SK-N-SH (cell line): ENCODE data around the gene ZNF576. TPM values are rescaled to one million over a fixed set of nuclear protein-coding genes. Genes with fewer than 3 reads are reported as not detected.

Experiments used
- CTCF ChIA-PET: fragments of 300-600, 350-600 bp; formaldehyde crosslinking; extraction: SDS; loops from one replicate; lab custom pipeline; 2021; lab: Yijun Ruan, JAX
- POLR2A ChIA-PET: fragments of 350-600 bp; sonication (Branson Sonifier 250); formaldehyde crosslinking; extraction: SDS; loops from one replicate; lab custom pipeline; 2020; ENCODE audit warnings: antibody characterized with exemption, inconsistent platforms; lab: Yijun Ruan, JAX
- DNase-seq: peaks from one replicate; pipeline ENCODE4 v3.0.0; 2012
- H2AFZ ChIP-seq: fragments of 200-600 bp; sonication (generic); 2 replicates; pipeline ENCODE4 v1.8.1; 2016; ENCODE audit warnings: antibody characterized with exemption, mild to moderate bottlenecking, low read depth
- H3F3A ChIP-seq: fragments of 200-600 bp; sonication (generic); replicated peaks from 2 replicates; pipeline ENCODE3; 2016; ENCODE audit warnings: antibody characterized with exemption, mild to moderate bottlenecking; ENCODE audit not compliant: insufficient read depth
- H3K27ac ChIP-seq, 2 experiments: fragments of 200-500 bp in 1 of 2; fragments of 200-600 bp in 1 of 2; sonication (Bioruptor generic) in 1 of 2; sonication (generic), shearing (Covaris generic) in 1 of 2; 2 replicates each; pipeline versions ENCODE4 v1.5.1 to v1.6.1; 2014 to 2016; ENCODE audit warnings: low read depth in 2 of 2, inconsistent platforms in 1 of 2, low read length in 1 of 2, mild to moderate bottlenecking in 1 of 2, mixed read lengths in 1 of 2
- H3K27me3 ChIP-seq: fragments of 200-600 bp; sonication (generic), shearing (Covaris generic); 2 replicates; pipeline ENCODE4 v1.6.1; 2016; ENCODE audit warnings: mixed run types; ENCODE audit not compliant: insufficient read depth
- H3K36me3 ChIP-seq, 2 experiments: fragments of 200-500 bp in 1 of 2; fragments of 200-600 bp in 1 of 2; sonication (Bioruptor generic) in 1 of 2; sonication (generic) in 1 of 2; replicated peaks in 1 of 2; 2 replicates each; pipeline versions ENCODE3 to v1.5.1; 2014 to 2016; ENCODE audit warnings: low read length in 1 of 2, mild to moderate bottlenecking in 1 of 2; ENCODE audit not compliant: insufficient read depth in 2 of 2, control insufficient read depth in 1 of 2
- H3K4me1 ChIP-seq, 2 experiments: fragments of 200-500 bp in 1 of 2; fragments of 200-600 bp in 1 of 2; sonication (Bioruptor generic) in 1 of 2; sonication (generic), shearing (Covaris generic) in 1 of 2; 2 replicates each; pipeline versions ENCODE4 v1.5.1 to v1.6.1; 2014 to 2016; ENCODE audit warnings: low read depth in 1 of 2, low read length in 1 of 2, mixed run types in 1 of 2; ENCODE audit not compliant: insufficient read depth in 2 of 2, control insufficient read depth in 1 of 2
- H3K4me2 ChIP-seq: fragments of 200-600 bp; sonication (generic), shearing (Covaris generic); 2 replicates; pipeline ENCODE4 v1.6.1; 2017; ENCODE audit warnings: mixed run types
- H3K4me3 ChIP-seq, 2 experiments: fragments of 200-500 bp in 1 of 2; fragments of 200-600 bp in 1 of 2; sonication (Bioruptor generic) in 1 of 2; sonication (generic), shearing (Covaris generic) in 1 of 2; 2 replicates each; pipeline versions ENCODE4 v1.5.1 to v1.8.1; 2014 to 2016; ENCODE audit warnings: low read depth in 2 of 2, inconsistent platforms in 1 of 2, low read length in 1 of 2, mild to moderate bottlenecking in 1 of 2, mixed read lengths in 1 of 2, moderate library complexity in 1 of 2
- H3K79me2 ChIP-seq: fragments of 200-600 bp; sonication (generic); 2 replicates; pipeline ENCODE4 v1.8.1; 2017; ENCODE audit warnings: mild to moderate bottlenecking; ENCODE audit not compliant: insufficient read depth
- H3K9ac ChIP-seq: fragments of 200-600 bp; sonication (generic); 2 replicates; pipeline ENCODE4 v1.6.1; 2017; ENCODE audit warnings: mixed run types
- H3K9me2 ChIP-seq: fragments of 200-600 bp; sonication (generic); 2 replicates; pipeline ENCODE4 v1.6.1; 2017; ENCODE audit warnings: mixed run types
- H3K9me3 ChIP-seq: fragments of 200-600 bp; sonication (generic); 2 replicates; pipeline ENCODE4 v1.6.1; 2017; ENCODE audit warnings: mixed run types, mild to moderate bottlenecking, moderate library complexity
- H4K20me1 ChIP-seq: fragments of 200-600 bp; sonication (generic); 2 replicates; pipeline ENCODE4 v1.6.1; 2017; ENCODE audit warnings: mild to moderate bottlenecking, mixed run types; ENCODE audit not compliant: insufficient read depth
- EZH2phosphoT487 ChIP-seq: fragments of 200-600 bp; sonication (generic); IDR thresholded peaks from 2 replicates; pipeline ENCODE4 v1.6.1; 2017; ENCODE audit warnings: low read depth, mixed run types, mild to moderate bottlenecking, antibody characterized with exemption, moderate library complexity, borderline replicate concordance
- FOXM1 ChIP-seq: IDR thresholded peaks from 2 replicates; pipeline ENCODE4 v1.4.0; 2012; ENCODE audit warnings: low read depth, mild to moderate bottlenecking
- GABPA ChIP-seq: IDR thresholded peaks from 2 replicates; pipeline ENCODE4 v1.4.0; 2012; ENCODE audit warnings: low read depth, mild to moderate bottlenecking
- GATA2 ChIP-seq: sonication (generic); formaldehyde crosslinking; IDR thresholded peaks from 2 replicates; pipeline ENCODE4 v1.5.0; 2020; ENCODE audit warnings: mild to moderate bottlenecking, missing genetic modification reagents
- JUND ChIP-seq: IDR thresholded peaks from 2 replicates; pipeline ENCODE4 v1.4.0; 2012
- MEF2A ChIP-seq: IDR thresholded peaks from 2 replicates; pipeline ENCODE4 v1.4.0; 2012; ENCODE audit warnings: low read depth, borderline replicate concordance
- MXI1 ChIP-seq: IDR thresholded peaks from 2 replicates; pipeline ENCODE4 v1.6.1; 2012; ENCODE audit warnings: mild to moderate bottlenecking, low read depth, low read length, improper control_type of control experiment
- POLR2AphosphoS5 ChIP-seq: IDR thresholded peaks from 2 replicates; pipeline ENCODE4 v1.6.1; 2012; ENCODE audit warnings: low read depth, low read length
- RAD21 ChIP-seq: IDR thresholded peaks from 2 replicates; pipeline ENCODE4 v1.6.1; 2012; ENCODE audit warnings: mild to moderate bottlenecking, low read length
- RCOR1 ChIP-seq: fragments of 150-350 bp; IDR thresholded peaks from 2 replicates; pipeline ENCODE4 v1.6.1; 2017; ENCODE audit warnings: antibody characterized with exemption, low read length
- RXRA ChIP-seq: IDR thresholded peaks from 2 replicates; pipeline ENCODE4 v1.4.0; 2012; ENCODE audit warnings: low read depth, mild to moderate bottlenecking, borderline replicate concordance
- SIN3A ChIP-seq: IDR thresholded peaks from 2 replicates; pipeline ENCODE4 v1.6.1; 2012; ENCODE audit warnings: low read depth, mild to moderate bottlenecking, low read length, moderate library complexity, borderline replicate concordance
- SMC3 ChIP-seq: IDR thresholded peaks from 2 replicates; pipeline ENCODE4 v1.6.1; 2012; ENCODE audit warnings: low read depth, low read length, improper control_type of control experiment
- TAF1 ChIP-seq: IDR thresholded peaks from 2 replicates; pipeline ENCODE4 v1.6.1; 2012; ENCODE audit warnings: low read depth, mild to moderate bottlenecking, low read length, moderate library complexity, borderline replicate concordance
- TCF12 ChIP-seq: IDR thresholded peaks from 2 replicates; pipeline ENCODE4 v1.4.0; 2012
- YY1 ChIP-seq: IDR thresholded peaks from 2 replicates; pipeline ENCODE4 v1.4.0; 2012; ENCODE audit warnings: low read depth, mild to moderate bottlenecking
- whole genome bisulfite sequencing: methylation state at CpG from one replicate; pipeline ENCODE4 v1.1.6; 2017; ENCODE audit warnings: low lambda C conversion rate; 5-methylcytosine and 5-hydroxymethylcytosine counted together
- polyA plus RNA-seq, 3 experiments: library from polyadenylated mRNA; depleted of rRNA; stranded (reverse); fragments of >200 nt; gene quantifications; 2 replicates each; pipeline ENCODE4 v1.2.3, GENCODE V29; 2012
- TF ChIP-seq, protein P1 (sequence below): IDR thresholded peaks from 2 replicates; pipeline ENCODE4 v1.4.0; 2012; ENCODE audit warnings: low read depth
- TF ChIP-seq, protein P2 (sequence below): IDR thresholded peaks from 2 replicates; pipeline ENCODE4 v1.4.0; 2012; ENCODE audit warnings: low read depth, borderline replicate concordance
- TF ChIP-seq, protein P3 (sequence below): fragments of 150-350 bp; IDR thresholded peaks from 2 replicates; pipeline ENCODE4 v1.6.1; 2017; ENCODE audit warnings: antibody characterized with exemption, low read length, low read depth, borderline replicate concordance

Gene ZNF576
- polyA plus RNA-seq, 1 of the 3 experiments (the other 2 are of a cell fraction), result 12.8 TPM

- TF ChIP-seq, protein P1, sequence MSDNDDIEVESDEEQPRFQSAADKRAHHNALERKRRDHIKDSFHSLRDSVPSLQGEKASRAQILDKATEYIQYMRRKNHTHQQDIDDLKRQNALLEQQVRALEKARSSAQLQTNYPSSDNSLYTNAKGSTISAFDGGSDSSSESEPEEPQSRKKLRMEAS, result no peak
Measured at GRCh38 chr19:43641333-43641732, 44.9 kb downstream of the ZNF576 start (continued).

DNA sequence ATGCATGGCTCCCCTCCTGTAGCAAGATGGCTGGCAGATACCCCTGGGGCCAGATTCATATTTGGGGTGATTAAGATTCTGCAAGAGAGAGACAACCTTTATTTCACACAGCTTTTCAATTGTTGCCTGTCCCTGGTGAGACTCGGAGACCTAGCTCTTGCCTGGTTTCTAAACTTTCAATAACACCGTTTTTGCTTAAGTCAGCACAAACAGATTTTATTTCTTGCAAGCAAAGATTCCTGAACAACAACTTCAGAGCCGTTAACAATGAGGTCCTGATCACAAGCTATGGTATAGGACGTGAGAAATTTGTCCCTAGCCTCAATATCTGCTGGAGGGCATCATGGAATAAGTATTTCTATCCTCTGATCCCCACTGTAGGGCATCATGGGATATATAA is 46.1 kb downstream of the ZNF576 start:
- POLR2A ChIA-PET, result no interaction called here

DNA sequence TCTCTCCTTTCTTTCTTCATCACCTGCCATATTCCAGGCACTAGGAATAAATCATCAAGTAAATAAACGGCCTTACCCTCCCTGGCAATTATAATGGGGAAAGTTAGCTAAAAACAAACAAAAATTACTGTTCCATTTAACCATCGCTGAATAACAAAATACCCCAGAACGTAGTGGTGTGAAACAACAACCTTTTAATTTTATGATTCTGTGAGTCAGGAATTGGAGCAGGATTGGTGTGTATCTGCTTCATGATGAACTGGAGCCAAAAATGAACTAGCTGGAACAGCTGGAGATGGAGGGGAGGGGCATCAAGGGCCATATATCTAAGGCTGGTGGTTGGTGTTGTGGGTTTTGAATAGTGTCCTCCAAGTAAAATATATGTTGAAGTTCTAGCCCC is 46.9 kb downstream of the ZNF576 start:
- Histone ChIP-seq H3K79me2 (no peaks in the 10 kb centered on the region), H3K4me1 (peaks cover 0 to 13% of the 10 kb centered on the region in 2 experiments; a peak in 1 of 4 replicates), H4K20me1 (no peaks in the 10 kb centered on the region), H3K9me3 (no peaks in the 10 kb centered on the region), H3K9ac (no peak overlapping the region), H3K9me2 (no peaks in the 10 kb centered on the region), H2AFZ (no peak overlapping the region), H3K4me3 (no peak overlapping the region), H3K36me3 (peaks cover 0 to 19% of the 10 kb centered on the region in 2 experiments), H3K4me2 (no peak overlapping the region), H3K27ac (no peak overlapping the region), H3F3A (peaks cover 21% of the 10 kb centered on the region), H3K27me3 (no peaks in the 10 kb centered on the region; the same call in 1 of the 2 replicates)
- 80% methylated on average over 3 of the region's 3 CpGs for WGBS
- DNase-seq, result no peak
- TF ChIP-seq POLR2AphosphoS5 (no peak), JUND (no peak), SMC3 (no peak), TCF12 (no peak), EZH2phosphoT487 (no peak), GABPA (no peak), SIN3A (no peak), RAD21 (no peak)
- POLR2A ChIA-PET, result interaction anchor here (0.6 kb wide), 1 partner anchor 15 kb away, joined by 4 read pairs; no protein-coding TSS in a partner anchor
- CTCF ChIA-PET, result interaction anchor here (0.9 to 2.4 kb wide), 2 partner anchors 9 to 88 kb away, joined by 4 to 10 read pairs; no protein-coding TSS in a partner anchor

More for the DNA sequence above, 46.1 kb downstream of the ZNF576 start:
- Histone ChIP-seq H3K4me2 (no peak overlapping the region), H3K4me3 (no peak overlapping the region), H4K20me1 (no peaks in the 10 kb centered on the region), H3K36me3 (peaks cover 0 to 13% of the 10 kb centered on the region in 2 experiments), H3K27ac (no peak overlapping the region), H3K9me3 (no peaks in the 10 kb centered on the region), H3K9ac (no peak overlapping the region), H3K27me3 (no peaks in the 10 kb centered on the region; the same call in 1 of the 2 replicates), H3K79me2 (no peaks in the 10 kb centered on the region), H2AFZ (no peak overlapping the region), H3K4me1 (peaks cover 0 to 14% of the 10 kb centered on the region in 2 experiments; a peak in 1 of 4 replicates), H3F3A (peaks cover 21% of the 10 kb centered on the region), H3K9me2 (no peaks in the 10 kb centered on the region)
- WGBS, result 61% methylated on average over 4 of the region's 4 CpGs
- CTCF ChIA-PET, result interaction anchor here (0.9 to 2.4 kb wide), 2 partner anchors 10 to 87 kb away, joined by 4 to 10 read pairs; no protein-coding TSS in a partner anchor
- TF ChIP-seq TCF12, result no peak
- DNase-seq, result no peak

GRCh38 chr19:43644181-43644580 is 47.8 kb downstream of the ZNF576 start:
- Histone ChIP-seq H3K27me3 (no peaks in the 10 kb centered on the region), H4K20me1 (no peaks in the 10 kb centered on the region), H3K9ac (no peak overlapping the region), H3K27ac (no peak overlapping the region), H3K36me3 (peaks cover 0 to 27% of the 10 kb centered on the region in 2 experiments), H3K9me3 (no peaks in the 10 kb centered on the region), H3F3A (peaks cover 25% of the 10 kb centered on the region), H3K4me3 (no peak overlapping the region), H2AFZ (no peak overlapping the region), H3K4me2 (no peak overlapping the region), H3K79me2 (no peaks in the 10 kb centered on the region)
- WGBS, result 94% methylated on average over 13 of the region's 13 CpGs
- POLR2A ChIA-PET, result no interaction called here
- CTCF ChIA-PET, result interaction anchor here (0.7 to 2.4 kb wide), 2 partner anchors 8 to 1204 kb away, joined by 3 to 10 read pairs; no protein-coding TSS in a partner anchor
- TF ChIP-seq, protein P2, sequence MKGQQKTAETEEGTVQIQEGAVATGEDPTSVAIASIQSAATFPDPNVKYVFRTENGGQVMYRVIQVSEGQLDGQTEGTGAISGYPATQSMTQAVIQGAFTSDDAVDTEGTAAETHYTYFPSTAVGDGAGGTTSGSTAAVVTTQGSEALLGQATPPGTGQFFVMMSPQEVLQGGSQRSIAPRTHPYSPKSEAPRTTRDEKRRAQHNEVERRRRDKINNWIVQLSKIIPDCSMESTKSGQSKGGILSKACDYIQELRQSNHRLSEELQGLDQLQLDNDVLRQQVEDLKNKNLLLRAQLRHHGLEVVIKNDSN, result no peak
- no peak for TF ChIP-seq YY1
- no peak for TF ChIP-seq FOXM1
- no peak for TF ChIP-seq RCOR1
- TF ChIP-seq RXRA, result no peak
- TF ChIP-seq, protein P3, sequence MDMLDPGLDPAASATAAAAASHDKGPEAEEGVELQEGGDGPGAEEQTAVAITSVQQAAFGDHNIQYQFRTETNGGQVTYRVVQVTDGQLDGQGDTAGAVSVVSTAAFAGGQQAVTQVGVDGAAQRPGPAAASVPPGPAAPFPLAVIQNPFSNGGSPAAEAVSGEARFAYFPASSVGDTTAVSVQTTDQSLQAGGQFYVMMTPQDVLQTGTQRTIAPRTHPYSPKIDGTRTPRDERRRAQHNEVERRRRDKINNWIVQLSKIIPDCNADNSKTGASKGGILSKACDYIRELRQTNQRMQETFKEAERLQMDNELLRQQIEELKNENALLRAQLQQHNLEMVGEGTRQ, result no peak
- no peak for TF ChIP-seq RAD21
- no peak for TF ChIP-seq TAF1
- no peak for TF ChIP-seq MXI1
- no peak for TF ChIP-seq GATA2 (CRISPR knock-in tag)
- no peak for TF ChIP-seq MEF2A
- TF ChIP-seq, all 33 proteins: peak for 0
- no peaks in the 10 kb centered on the region for H3K9me2 ChIP-seq
- no peak for DNase-seq
- H3K4me1 ChIP-seq, result peaks cover 0 to 6% of the 10 kb centered on the region in 2 experiments; a peak in 1 of 4 replicates
